Epithelial cell of prostate (primary cell): ENCODE data around the gene TPSAB1.
"Not testable (repeated sequence)": the region's sequence is repeated elsewhere in the genome, so short reads cannot be mapped to it uniquely, and the experiment has no call there.

ENCODE experiments used
- DNase-seq: peaks from one replicate; pipeline ENCODE4 v3.0.0-alpha.2; 2011; ENCODE audit warnings: low read depth, low spot score
- H3K27ac ChIP-seq: fragments of 450-650 bp; 2 replicates; pipeline ENCODE4 v1.5.1; 2017; ENCODE audit warnings: mild to moderate bottlenecking

Gene TPSAB1

GRCh38 chr16:1243363-1243762 is 2.9 kb downstream of the TPSAB1 start:
- DNase-seq, H3K27ac ChIP-seq: not testable (repeated sequence)

GRCh38 chr16:1243907-1244850 is 3.7 kb downstream of the TPSAB1 start:
- H3K27ac ChIP-seq, DNase-seq: not testable (repeated sequence)

- H3K27ac ChIP-seq: no peak overlapping the region
- no peak for DNase-seq
Observed at GRCh38 chr16:1244881-1245280, 4.4 kb downstream of the TPSAB1 start.

GRCh38 chr16:1245452-1246020 is 5.0 kb downstream of the TPSAB1 start:
- DNase-seq: no peak
- H3K27ac ChIP-seq: no peak overlapping the region

GRCh38 chr16:1247903-1248537 is 7.5 kb downstream of the TPSAB1 start:
- DNase-seq, H3K27ac ChIP-seq: not testable (repeated sequence)

- H3K27ac ChIP-seq, DNase-seq: not testable (repeated sequence)
Observed at GRCh38 chr16:1249031-1249755, 8.7 kb downstream of the TPSAB1 start.

GRCh38 chr16:1253701-1254364 is 13.3 kb downstream of the TPSAB1 start:
- H3K27ac ChIP-seq, DNase-seq: not testable (repeated sequence)

GRCh38 chr16:1254821-1255220 is 14.3 kb downstream of the TPSAB1 start:
- not testable (repeated sequence) for DNase-seq, H3K27ac ChIP-seq

GRCh38 chr16:1255276-1256122 is 15.0 kb downstream of the TPSAB1 start, which contains the start of gene TPSD1:
TPSD1 (plus strand) TSS chr16:1256069; CDS start chr16:1256281, 212 bp downstream.
- not testable (repeated sequence) for DNase-seq, H3K27ac ChIP-seq

GRCh38 chr16:1256296-1256873 is 15.9 kb downstream of the TPSAB1 start:
- DNase-seq: not testable (repeated sequence)

GRCh38 chr16:1256874-1257322 is 16.4 kb downstream of the TPSAB1 start:
- no peak for DNase-seq
- no peak overlapping the region for H3K27ac ChIP-seq

More at GRCh38 chr16:1256296-1256873, 15.9 kb downstream of the TPSAB1 start:
- not testable (repeated sequence) for H3K27ac ChIP-seq

- H3K27ac ChIP-seq: no peak overlapping the region
- no peak for DNase-seq
Observed at GRCh38 chr16:1257561-1258224, 17.2 kb downstream of the TPSAB1 start.

- H3K27ac ChIP-seq: no peak overlapping the region
- DNase-seq: no peak
Observed at GRCh38 chr16:1258225-1258600, 17.7 kb downstream of the TPSAB1 start.

- no peak for DNase-seq
- no peak overlapping the region for H3K27ac ChIP-seq
Observed at GRCh38 chr16:1258906-1259759, 18.6 kb downstream of the TPSAB1 start.

- no peak for DNase-seq
Observed at GRCh38 chr16:1259760-1260068, 19.2 kb downstream of the TPSAB1 start.

GRCh38 chr16:1260101-1260680 is 19.7 kb downstream of the TPSAB1 start:
- no peak overlapping the region for H3K27ac ChIP-seq
- DNase-seq: no peak

More at GRCh38 chr16:1259760-1260068, 19.2 kb downstream of the TPSAB1 start:
- H3K27ac ChIP-seq: no peak overlapping the region
